T-helper 2 cell treated with Interferon-gamma antibody and Interleukin-4, amounts not matched to agents 5 μg/mL and 100 μg/mL, for 36 hours (primary cell): ENCODE measurements around the gene RBBP4.
A peak's percentile ranks its signal among the peaks of the same experiment; 100 is the strongest.
"Not testable (repeated sequence)": the region's sequence is repeated elsewhere in the genome, so short reads cannot be mapped to it uniquely, and the experiment has no call there.

Experiments
- DNase-seq: peaks from one replicate; pipeline ENCODE4 v3.0.0; 2021; ENCODE audit warnings: low spot score
- H3K27ac Mint-ChIP-seq: one replicate; pipeline ENCODE4 v1.8.0; 2021; ENCODE audit warnings: mild to moderate bottlenecking, mixed read lengths
- H3K27me3 Mint-ChIP-seq: one replicate; pipeline ENCODE4 v1.8.0; 2021; ENCODE audit warnings: low read depth, mixed read lengths
- H3K36me3 Mint-ChIP-seq: one replicate; pipeline ENCODE4 v1.8.0; 2021; ENCODE audit warnings: low read depth, mixed read lengths
- H3K4me1 Mint-ChIP-seq: one replicate; pipeline ENCODE4 v1.8.0; 2021; ENCODE audit warnings: low read depth, mixed read lengths
- H3K4me3 Mint-ChIP-seq: one replicate; pipeline ENCODE4 v1.8.0; 2022; ENCODE audit warnings: mild to moderate bottlenecking, moderate library complexity, mixed read lengths
- H3K9me3 Mint-ChIP-seq: one replicate; pipeline ENCODE4 v1.8.0; 2021; ENCODE audit warnings: mixed read lengths

Gene RBBP4

GRCh38 chr1:32693455-32694174 lies 42.6 kb downstream of the RBBP4 start:
- Mint-ChIP-seq H3K36me3 (no peaks in the 10 kb centered on the region), H3K9me3 (no peaks in the 10 kb centered on the region), H3K27ac (no peak overlapping the region), H3K4me1 (peaks cover 2% of the 10 kb centered on the region), H3K27me3 (no peaks in the 10 kb centered on the region), H3K4me3 (no peak overlapping the region)
- no peak for DNase-seq

- Mint-ChIP-seq H3K36me3 (no peaks in the 10 kb centered on the region), H3K4me1 (peaks cover 2% of the 10 kb centered on the region), H3K27me3 (peaks cover 7% of the 10 kb centered on the region), H3K4me3 (no peak overlapping the region), H3K27ac (no peak overlapping the region), H3K9me3 (no peaks in the 10 kb centered on the region)
- no peak for DNase-seq
These were observed 44.3 kb downstream of the RBBP4 start for GRCh38 chr1:32695098-32695904.

- no peak overlapping the region for H3K4me3 Mint-ChIP-seq
- no peaks in the 10 kb centered on the region for H3K9me3 Mint-ChIP-seq
- no peak overlapping the region for H3K27ac Mint-ChIP-seq
- peaks cover 11% of the 10 kb centered on the region for H3K27me3 Mint-ChIP-seq
- H3K36me3 Mint-ChIP-seq: no peaks in the 10 kb centered on the region
- no peak for DNase-seq
- peaks cover 2% of the 10 kb centered on the region for H3K4me1 Mint-ChIP-seq
These were observed 45.0 kb downstream of the RBBP4 start for GRCh38 chr1:32696041-32696440.

GRCh38 chr1:32696996-32697395 lies 46.0 kb downstream of the RBBP4 start:
- not testable (repeated sequence) for H3K27ac Mint-ChIP-seq, H3K36me3 Mint-ChIP-seq, H3K9me3 Mint-ChIP-seq, H3K4me1 Mint-ChIP-seq, DNase-seq, H3K4me3 Mint-ChIP-seq
- H3K27me3 Mint-ChIP-seq: peaks cover 20% of the 10 kb centered on the region

- no peak for DNase-seq
- peaks cover 9% of the 10 kb centered on the region for H3K4me1 Mint-ChIP-seq
- H3K27me3 Mint-ChIP-seq: peaks cover 42% of the 10 kb centered on the region
- no peak overlapping the region for H3K27ac Mint-ChIP-seq
- H3K4me3 Mint-ChIP-seq: no peak overlapping the region
- H3K36me3 Mint-ChIP-seq: peaks cover 2% of the 10 kb centered on the region
- H3K9me3 Mint-ChIP-seq: no peaks in the 10 kb centered on the region
These were observed 50.5 kb downstream of the RBBP4 start for GRCh38 chr1:32701421-32701911.

- Mint-ChIP-seq H3K36me3 (peaks cover 2% of the 10 kb centered on the region), H3K9me3 (no peaks in the 10 kb centered on the region), H3K27ac (no peak overlapping the region), H3K27me3 (peaks cover 42% of the 10 kb centered on the region), H3K4me3 (peak overlapping the region; percentile 56), H3K4me1 (peaks cover 9% of the 10 kb centered on the region)
- DNase-seq: no peak
These were observed 51.1 kb downstream of the RBBP4 start for GRCh38 chr1:32701951-32702598.

- H3K9me3 Mint-ChIP-seq: no peaks in the 10 kb centered on the region
- peaks cover 2% of the 10 kb centered on the region for H3K36me3 Mint-ChIP-seq
- peaks cover 9% of the 10 kb centered on the region for H3K4me1 Mint-ChIP-seq
- peak within 1 kb of the TSS; percentile 56 for H3K4me3 Mint-ChIP-seq
- peaks cover 42% of the 10 kb centered on the region for H3K27me3 Mint-ChIP-seq
- DNase-seq: peak; percentile 16
- no peak within 1 kb of the TSS for H3K27ac Mint-ChIP-seq
These were observed 51.8 kb downstream of the RBBP4 start, which contains the start of gene SYNC for GRCh38 chr1:32702599-32703478. TSS of gene SYNC (minus strand) at chr1:32702770. CDS start at chr1:32702660, 110 bp downstream.

GRCh38 chr1:32703479-32704291 lies 52.7 kb downstream of the RBBP4 start:
- no peak for DNase-seq
- Mint-ChIP-seq H3K4me1 (peaks cover 9% of the 10 kb centered on the region), H3K4me3 (peak overlapping the region; percentile 31), H3K9me3 (no peaks in the 10 kb centered on the region), H3K27ac (no peak overlapping the region), H3K36me3 (peaks cover 2% of the 10 kb centered on the region), H3K27me3 (peaks cover 42% of the 10 kb centered on the region)

- DNase-seq: no peak
- no peak overlapping the region for H3K4me3 Mint-ChIP-seq
- peaks cover 33% of the 10 kb centered on the region for H3K27me3 Mint-ChIP-seq
- peaks cover 2% of the 10 kb centered on the region for H3K36me3 Mint-ChIP-seq
- H3K27ac Mint-ChIP-seq: no peak overlapping the region
- no peaks in the 10 kb centered on the region for H3K9me3 Mint-ChIP-seq
- H3K4me1 Mint-ChIP-seq: peaks cover 9% of the 10 kb centered on the region
These were observed 54.5 kb downstream of the RBBP4 start for GRCh38 chr1:32705516-32705915.

- Mint-ChIP-seq H3K4me3 (no peak overlapping the region), H3K4me1 (peaks cover 9% of the 10 kb centered on the region), H3K36me3 (peaks cover 2% of the 10 kb centered on the region), H3K9me3 (no peaks in the 10 kb centered on the region), H3K27me3 (peaks cover 27% of the 10 kb centered on the region), H3K27ac (no peak overlapping the region)
- no peak for DNase-seq
These were observed 55.5 kb downstream of the RBBP4 start for GRCh38 chr1:32706491-32706890.

- peaks cover 14% of the 10 kb centered on the region for H3K27me3 Mint-ChIP-seq
- peaks cover 2% of the 10 kb centered on the region for H3K4me1 Mint-ChIP-seq
- H3K4me3 Mint-ChIP-seq: no peak overlapping the region
- H3K9me3 Mint-ChIP-seq: no peaks in the 10 kb centered on the region
- H3K27ac Mint-ChIP-seq: no peak overlapping the region
- no peak for DNase-seq
- H3K36me3 Mint-ChIP-seq: no peaks in the 10 kb centered on the region
These were observed 58.1 kb downstream of the RBBP4 start for GRCh38 chr1:32709075-32709474.

GRCh38 chr1:32709476-32709875 lies 58.5 kb downstream of the RBBP4 start:
- Mint-ChIP-seq H3K27me3 (peaks cover 11% of the 10 kb centered on the region), H3K4me3 (no peak overlapping the region), H3K27ac (no peak overlapping the region), H3K36me3 (no peaks in the 10 kb centered on the region), H3K4me1 (peaks cover 2% of the 10 kb centered on the region), H3K9me3 (no peaks in the 10 kb centered on the region)
- no peak for DNase-seq

- H3K4me3 Mint-ChIP-seq, H3K36me3 Mint-ChIP-seq, H3K27me3 Mint-ChIP-seq, H3K4me1 Mint-ChIP-seq, DNase-seq, H3K9me3 Mint-ChIP-seq, H3K27ac Mint-ChIP-seq: not testable (repeated sequence)
These were observed 60.2 kb downstream of the RBBP4 start for GRCh38 chr1:32711221-32711620.
